ENCODE measurements around the gene FGF13.

The FGF13 gene

DNA sequence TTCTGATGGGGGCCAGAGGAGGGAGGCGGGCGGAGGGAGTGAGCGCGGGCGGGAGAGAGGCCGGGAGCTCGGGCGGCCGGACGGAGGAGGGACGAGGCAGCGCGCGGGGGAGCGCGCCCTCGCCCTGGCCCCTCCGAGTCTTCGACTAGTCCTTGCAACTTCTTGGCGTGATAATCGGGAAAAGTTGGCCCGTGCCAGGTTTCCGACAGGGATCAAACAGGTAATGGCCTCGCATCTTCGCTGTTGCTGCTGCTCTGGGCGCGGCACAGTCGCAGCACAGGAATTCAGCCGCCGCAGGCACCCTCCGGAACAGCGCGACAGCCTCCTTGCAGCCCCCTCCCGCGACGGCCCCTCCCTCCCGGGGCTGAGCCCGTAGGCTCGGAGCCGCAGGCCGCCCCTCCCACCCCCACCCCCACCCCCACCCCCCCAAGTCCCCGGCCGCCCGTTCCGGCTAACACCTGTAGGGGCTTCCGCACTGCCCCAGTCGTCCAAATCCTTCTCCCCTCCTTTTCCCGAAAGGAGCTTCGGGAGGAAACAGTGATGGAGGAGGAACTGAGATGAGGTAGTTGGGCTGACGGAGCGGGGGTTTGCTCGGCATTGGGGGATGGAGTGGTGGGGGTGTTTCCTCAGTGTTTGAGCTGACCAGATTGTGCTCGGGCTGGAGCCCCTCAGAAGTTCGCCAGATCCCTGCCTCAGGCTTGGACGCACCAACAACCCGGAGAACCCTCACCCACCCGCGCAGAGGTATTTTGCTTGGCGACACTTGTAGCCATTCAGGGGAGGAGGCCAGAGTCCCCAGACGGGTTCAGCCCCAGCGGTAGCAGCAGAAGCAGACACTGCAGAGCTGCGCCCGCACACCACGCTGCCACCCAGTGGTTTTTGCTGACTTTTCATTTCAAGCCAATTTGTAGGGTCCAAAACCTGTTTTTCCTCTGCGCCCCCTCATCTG, at the start of gene FGF13:
TSS of gene FGF13 (minus strand) at position 319 of the 949 bp plus-strand sequence. CDS start 714 bp downstream, outside the sequence.
- no peak for DNase-seq (ENCODE audit: low read depth)

DNA sequence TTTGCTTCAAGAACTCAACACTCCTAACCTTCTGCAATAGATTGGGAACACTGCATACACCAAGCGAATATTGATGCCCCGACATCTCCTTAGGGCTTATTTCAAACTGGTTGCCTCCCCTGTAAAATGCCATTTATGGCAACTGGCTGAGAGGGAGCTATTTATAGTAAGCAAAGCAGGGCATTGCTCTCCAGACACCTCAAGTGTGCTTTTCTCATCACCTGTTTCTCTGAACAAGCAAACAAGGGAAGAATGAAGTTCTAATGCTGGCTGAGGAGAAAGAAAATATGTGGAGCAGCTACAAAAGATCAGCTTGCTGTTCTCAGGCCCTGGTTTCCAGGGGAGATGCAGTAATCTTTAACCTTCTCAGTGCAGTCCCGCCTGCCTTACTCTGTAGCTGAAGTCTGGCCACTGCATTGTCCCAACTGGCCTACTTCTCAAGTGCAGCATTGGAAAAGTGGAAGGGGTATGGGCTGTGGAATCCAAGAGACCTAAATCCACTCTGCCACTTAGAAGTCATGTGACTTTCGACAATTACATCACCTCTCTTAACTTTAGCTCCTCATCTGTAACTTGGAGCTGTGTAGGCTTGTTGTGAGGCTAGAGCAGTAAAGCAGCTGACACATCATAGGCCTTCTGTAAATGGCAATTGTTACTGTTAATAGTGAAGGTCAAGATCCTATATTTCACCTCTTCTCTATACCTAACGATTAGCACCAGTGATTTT, 47.9 kb upstream of the FGF13 start:
- no peak for DNase-seq (ENCODE audit: low read depth)

DNA sequence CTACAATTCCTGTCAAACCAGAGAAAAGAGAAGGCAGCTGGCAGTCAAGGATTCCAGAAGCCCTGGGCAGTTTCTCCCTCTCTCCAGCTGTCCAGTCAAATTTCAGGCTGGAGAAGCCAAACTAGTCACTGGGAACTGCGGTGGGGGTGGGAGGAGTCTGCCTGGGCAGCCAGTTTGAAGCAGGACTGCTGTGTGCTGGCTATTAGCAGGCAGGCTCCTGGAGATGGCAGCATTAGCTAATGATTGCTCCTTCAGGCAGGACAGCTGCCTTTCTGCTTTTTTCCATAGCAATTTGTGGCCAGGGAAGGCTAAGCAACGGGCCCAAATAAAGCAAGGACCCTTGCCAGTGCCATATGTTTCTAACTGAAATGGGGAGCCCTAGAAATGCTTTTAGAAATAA, 44.7 kb upstream of the FGF13 start:
- no peak for DNase-seq (ENCODE audit: low read depth)

DNA sequence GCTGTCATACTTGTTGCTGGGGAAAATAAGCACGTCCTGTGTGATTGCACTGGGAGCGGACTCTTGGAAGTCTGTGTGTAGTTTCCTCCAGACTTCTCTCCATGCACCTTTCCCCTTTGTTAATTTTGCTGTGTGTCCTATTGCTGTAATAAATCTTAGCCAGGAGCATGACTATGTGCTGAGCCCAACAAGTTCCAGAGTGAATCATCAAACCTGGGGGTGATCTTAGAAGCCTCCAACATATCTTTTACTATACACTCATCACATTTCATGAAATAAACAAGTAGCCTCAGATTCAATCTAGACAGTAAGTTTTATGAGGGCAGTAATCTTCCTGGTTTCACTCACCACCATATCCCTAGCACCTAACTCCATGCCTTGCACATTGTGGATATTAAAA, 43.3 kb upstream of the FGF13 start:
- DNase-seq (ENCODE audit: low read depth) = no peak

DNA sequence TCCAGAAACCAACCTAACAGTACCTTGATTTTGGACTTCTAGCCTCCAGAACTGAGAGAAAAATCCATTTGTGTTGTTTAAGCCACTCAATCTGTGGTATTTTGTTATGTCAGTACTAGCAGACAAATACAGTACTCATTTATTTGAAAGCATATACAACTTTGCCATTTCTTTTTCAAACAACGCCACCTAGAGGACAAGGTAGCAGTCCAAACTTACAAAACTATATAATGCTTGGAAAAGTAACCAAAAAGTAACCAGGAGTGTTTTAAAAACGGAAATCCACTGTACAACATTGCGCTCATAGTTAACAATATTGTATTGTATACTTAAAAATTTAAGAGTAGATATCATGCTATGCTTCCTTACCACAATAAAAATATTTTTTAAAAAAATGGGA, 37.0 kb upstream of the FGF13 start:
- no peak for DNase-seq (ENCODE audit: low read depth)

DNA sequence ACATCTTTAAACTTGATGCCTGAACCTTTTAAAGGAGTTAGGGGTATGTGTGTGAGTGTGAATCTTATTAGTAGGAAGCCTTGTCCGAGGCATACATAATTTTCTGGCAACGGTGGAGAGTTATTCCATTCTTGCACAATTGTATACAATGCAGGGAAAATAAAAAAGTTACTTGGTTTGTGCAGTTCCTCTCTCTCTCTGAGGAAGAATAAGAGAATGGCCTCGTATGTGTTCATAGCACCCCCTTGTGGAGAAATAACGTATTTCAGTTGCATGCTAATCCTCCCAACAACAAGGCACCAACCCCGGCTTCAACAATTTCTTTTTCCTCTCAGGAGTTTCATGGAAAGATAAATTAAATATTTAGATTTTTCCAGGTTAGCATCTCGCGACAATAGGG, 33.7 kb upstream of the FGF13 start:
- no peak for DNase-seq (ENCODE audit: low read depth)

DNA sequence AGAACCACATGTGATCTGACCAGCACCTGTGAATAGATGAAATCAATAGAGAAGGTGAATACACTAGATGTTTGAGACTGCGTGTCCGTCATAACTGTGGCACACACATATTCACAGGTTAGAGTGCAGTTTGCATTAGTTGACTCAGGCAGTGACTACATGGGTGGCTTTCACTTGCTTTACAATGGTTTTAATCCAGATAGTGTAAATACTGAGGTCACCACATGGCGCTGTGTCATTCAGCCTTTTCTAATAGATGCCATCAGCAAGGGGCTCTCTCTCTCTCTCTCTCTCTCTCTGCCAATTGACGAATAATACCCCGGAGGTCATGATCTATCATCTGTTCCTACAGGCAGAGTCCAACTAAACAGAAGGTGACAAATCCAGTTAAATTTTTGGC, 30.7 kb upstream of the FGF13 start:
- DNase-seq (ENCODE audit: low read depth) = no peak

DNA sequence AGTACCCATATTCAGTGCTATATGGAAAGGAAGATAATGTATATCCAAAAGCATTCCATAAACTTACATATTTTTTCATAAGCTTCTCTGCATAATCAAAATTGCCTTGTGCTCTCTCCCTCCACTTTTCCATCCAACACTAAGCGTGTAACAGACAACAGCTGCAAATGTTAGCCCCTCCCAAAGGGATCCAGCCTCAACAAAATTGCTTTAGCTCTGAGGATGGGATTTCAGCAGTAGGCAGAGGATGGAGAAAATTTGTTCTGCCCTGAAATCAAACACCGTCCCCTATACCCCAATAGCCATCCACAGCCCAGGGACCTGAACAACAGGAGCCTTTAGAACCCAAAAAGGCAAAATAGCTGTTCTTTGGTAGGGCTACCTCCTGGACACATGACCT, 28.8 kb upstream of the FGF13 start:
- DNase-seq (ENCODE audit: low read depth) = no peak

DNA sequence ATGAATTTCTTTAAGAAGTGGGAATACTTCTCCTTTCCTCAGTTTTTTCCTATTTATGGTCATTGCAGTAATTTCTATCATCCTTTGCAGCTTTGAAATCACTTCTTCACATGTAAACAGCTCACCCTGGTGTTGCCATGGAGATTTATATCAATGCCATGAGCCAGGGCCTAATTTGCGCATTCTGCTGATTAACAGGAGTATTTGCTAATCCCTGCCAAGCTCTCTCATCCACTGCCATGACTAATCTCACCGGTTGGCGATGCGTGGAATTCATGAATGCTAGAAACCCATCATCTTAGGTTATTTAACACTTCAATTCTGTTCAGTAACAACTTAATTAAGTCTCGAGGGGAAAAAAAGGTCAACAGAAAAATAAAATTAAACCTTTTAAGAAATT, 11.8 kb upstream of the FGF13 start:
- DNase-seq (ENCODE audit: low read depth) = no peak

DNA sequence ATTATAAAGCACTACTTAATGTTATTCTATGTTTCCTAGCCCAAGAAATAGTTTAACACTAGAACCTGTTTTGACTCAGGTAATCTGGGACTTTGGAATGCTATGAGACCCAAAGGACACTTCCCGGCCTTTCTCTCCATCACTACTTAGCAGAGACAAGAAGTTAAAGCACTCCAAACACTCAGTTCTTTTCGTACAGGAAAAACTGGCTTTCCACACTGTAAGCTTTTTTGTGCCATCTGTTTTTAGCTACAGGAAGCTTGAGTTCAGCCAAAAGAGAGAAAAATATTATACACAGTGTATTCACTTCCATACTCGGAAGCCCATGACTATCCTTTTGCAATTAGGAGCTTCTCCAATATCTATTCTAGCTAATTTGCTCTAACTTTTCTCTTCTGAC, 7.9 kb upstream of the FGF13 start:
- no peak for DNase-seq (ENCODE audit: low read depth)

DNA sequence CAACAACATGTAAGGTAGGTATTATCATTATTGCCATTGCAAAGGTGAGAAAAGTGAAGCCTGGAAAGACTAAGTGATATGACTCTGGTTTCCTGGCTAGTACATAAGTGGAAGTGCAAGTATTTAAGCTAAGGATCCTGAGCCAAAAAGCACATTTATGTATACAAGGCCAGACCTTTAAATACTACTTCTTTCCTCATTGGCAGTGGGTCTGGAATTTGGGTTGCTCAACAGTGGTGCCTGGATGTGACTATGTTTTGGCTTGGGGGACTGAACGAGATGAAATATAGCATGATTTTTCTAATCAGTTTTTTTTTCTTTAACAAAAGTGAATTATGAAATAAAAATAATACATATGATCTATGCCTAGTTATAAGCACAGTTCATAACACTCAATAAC, 7.4 kb upstream of the FGF13 start:
- DNase-seq (ENCODE audit: low read depth) = no peak

DNA sequence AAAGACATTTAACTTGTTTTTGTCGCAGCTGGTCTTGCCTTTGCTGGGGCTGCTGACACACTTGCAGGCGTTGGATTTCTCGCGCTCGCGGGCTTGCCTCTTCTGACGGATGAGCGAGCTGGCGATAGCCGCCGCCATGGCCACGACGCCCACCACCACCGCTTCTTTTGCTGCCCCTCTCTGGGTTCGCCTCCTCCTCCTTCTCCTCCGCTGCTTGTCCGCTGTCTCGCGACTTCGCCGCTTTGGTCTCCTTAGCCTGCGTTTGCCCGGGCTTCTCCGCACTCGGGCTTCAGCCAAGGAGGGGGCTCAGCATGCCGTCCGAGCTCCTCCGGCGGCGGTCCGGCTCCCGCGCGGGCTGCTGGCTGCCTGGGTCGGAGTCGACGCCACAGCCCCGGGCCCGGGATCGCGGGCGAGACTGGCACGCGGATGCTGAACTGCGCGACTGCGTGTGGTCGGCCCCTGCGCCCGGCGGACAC, 613 bp downstream of the FGF13 start:
- no peak for DNase-seq (ENCODE audit: low read depth)

DNA sequence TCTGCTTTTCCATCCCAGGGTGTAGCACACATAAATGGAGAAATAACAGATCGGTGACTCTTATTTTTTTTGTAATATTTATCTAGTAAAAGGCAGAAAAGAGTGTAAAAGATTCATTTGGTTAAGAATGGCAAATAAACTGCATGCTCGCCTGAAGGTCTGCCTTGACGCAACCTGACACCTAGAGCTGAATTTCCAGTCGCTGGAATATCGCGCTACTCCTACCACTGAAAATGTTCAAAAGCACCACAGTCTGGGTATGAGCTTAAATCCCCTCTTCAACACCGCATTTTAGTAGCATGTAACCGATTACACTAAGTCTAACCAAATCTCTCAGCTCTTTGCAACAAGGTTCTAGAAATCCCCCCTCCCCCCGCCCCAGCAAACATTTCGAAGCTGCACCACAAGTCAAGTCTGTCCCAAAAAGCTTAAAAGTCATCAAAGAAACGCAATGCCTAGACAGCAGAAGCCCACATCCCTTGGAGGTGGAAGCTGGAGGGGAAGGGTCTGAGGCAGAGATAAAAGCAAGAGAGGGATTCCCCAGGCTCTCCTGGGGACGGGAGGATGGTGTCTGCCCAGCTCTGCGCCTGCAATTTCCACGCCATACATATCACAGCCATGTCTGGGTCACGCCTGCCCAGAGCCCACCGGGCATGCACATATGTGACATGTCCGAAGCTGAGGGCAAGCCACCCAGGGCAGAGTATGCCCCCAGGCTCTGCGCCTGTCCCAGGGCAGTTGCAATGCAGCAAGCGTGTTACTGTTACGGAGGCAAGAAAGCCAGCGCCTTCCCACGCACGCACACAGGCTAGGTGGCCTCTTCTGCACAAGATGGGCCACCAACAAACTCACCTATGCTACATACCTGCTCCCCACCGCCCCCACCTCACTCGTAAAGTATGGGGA, 1.4 kb downstream of the FGF13 start:
- DNase-seq (ENCODE audit: low read depth) = no peak

DNA sequence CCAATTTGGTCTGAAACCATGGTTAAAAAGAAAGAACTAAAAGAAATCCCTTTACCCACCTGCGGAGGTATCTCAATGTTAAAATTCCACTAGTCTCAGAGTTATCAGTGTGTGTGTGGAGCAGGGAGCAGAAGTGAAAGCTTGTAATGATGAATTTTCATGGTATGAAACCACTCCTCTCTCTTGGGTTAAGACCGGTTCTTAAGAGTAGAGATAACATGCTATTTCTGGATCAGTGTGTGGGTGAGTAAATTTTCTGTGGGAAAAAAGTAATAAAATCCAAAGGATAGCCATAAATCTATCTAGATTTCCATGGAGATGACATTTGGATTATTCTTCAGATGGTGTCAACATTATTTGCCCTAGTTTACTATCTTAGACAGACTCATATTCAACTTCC, 3.2 kb downstream of the FGF13 start:
- DNase-seq (ENCODE audit: low read depth) = no peak

DNA sequence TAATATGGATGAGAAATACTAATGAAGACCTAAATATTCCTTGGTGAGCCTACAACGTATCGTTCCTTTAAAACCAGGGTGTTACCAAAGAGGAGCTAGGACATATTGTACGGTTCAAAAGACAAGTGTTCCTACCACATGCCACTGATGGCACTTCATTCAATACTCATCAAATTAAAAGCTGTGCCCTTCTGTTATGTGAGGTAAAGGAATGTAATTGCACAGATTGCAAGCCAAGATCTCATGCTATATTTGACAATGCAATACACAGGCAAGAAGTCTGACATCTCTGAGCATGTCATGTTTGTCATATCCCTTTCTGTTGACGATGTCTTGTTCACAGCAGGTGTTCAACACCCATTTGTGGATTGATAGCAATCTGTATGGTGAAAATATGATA, 6.9 kb downstream of the FGF13 start:
- DNase-seq (ENCODE audit: low read depth) = no peak

DNA sequence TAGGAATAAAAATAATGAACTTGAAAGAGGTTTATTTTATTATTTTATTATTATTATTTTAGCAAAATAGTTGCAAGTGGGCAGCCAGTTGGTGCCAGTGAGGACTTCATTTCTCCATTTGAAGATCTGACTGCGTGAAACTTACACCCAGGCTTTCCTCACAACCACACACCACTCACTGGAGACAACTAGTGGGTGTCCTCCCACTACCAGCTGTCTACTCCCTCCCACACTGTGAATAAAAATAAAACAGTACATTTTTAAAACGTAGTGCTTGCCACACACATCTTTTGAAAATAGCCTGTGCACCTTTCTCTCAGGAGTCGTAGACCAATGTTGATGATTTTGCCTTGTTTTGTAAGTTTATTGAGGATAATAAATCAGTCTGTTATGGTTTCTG, 7.4 kb downstream of the FGF13 start:
- DNase-seq (ENCODE audit: low read depth) = no peak

DNA sequence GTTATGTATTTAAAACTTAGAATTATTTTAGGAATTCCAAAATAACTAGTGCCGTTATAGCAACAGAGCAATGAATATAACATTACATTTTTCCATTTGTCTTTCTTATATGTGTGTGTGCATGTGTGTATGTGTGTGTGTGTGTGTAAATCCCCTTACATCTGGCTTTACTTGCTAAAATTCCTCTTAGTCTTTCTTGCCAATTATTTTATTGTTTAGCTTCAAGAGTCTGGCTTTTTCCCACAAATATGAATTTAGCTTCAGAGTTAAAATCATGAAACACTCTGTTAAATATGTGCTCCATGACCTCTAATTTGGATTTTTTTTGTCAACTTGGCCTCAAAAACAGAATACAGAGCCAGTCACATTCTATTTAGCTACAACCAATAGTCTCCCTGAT, 18.9 kb downstream of the FGF13 start:
- DNase-seq (ENCODE audit: low read depth) = no peak

DNA sequence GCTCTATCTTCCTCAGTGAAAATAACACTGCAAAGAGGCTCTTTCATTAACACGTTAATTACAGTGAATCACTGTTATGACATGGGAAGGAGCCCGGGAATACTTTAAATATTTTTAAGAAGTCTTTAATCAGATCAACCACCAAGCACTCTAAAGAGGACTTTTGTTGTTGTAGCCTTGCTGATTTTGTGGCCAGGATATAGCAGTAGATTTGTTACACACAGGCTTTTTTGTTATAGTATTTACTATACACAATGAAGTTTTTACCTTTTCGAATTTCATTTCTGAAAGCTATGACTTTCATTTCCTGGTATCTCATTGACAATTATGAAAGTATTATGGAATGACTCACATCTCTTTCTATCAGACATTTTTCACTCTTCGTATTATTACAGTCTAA, 20.3 kb downstream of the FGF13 start:
- no peak for DNase-seq (ENCODE audit: low read depth)

DNA sequence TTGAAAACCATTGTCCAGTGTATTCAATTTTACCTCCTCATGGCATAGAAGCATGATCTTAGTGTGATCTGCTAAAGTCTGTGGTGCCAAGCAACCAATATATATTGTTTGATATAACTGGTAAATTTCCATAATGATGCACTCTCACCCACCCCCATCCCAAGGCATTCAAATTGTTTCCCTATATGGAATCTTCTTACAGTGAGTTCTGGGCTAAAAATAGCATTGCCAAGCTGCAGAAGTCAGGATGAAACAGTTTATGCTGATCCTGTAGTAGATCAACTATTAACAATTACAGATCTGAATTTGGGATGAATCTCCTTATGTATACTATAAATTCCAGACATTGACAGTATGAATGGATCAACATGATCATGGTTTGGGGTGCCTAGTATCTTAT, 20.9 kb downstream of the FGF13 start:
- DNase-seq (ENCODE audit: low read depth) = no peak

DNA sequence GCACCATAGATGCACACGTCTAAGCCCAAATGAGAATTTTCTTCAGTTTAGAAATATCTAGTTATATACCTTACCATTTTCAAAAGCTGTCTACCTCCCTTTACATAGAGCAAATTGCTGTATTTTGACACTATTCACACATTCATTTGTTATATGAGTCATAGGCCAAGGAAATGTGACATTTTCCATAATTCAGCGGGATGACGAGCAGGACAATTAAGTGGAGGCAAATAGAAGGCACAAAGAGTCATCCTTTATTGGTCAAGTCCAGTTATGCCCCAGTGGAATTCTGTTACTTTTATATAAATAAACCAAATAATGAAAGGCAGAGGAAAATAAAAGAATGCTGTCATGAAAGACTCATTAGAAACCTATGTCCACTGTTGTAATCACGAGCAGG, 27.9 kb downstream of the FGF13 start:
- no peak for DNase-seq (ENCODE audit: low read depth)

DNA sequence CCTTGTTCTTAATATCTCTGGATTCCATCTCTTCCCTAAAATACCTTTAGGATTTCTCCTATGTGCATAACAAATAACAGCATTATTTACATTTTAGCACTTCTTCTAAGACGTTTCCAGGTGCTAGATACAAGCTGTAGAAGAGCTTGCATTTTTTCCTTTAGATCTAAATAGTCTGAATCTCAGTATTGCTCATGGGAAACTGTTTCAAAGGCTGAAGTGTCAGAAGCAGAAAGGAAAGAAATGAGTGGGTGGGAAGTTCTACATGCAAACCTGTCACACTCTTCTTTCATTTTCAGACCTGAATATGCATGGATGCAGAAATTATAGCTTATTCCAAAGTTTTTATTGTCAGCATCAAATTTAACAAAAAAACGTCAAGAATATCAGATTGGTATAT, 41.8 kb downstream of the FGF13 start:
- no peak for DNase-seq (ENCODE audit: low read depth)

DNA sequence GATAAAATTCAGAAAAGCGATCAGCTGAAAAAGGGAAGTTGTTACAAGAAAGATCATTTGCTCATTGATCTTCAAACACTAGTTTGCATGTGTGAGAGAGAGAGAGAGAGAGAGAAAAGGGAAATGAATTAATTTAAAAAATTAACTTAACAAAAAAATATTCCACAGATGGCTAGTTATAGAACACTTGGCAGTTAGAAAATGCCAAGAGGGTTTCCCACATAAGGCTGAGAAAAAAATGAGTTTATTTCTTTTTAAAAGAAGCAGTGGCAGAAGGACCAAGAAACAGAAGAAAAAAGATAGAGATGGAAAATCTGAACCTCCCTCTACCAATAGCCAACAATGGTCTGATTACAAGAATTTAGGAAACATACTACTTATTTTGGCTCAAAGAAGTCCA, 47.1 kb downstream of the FGF13 start:
- no peak for DNase-seq (ENCODE audit: low read depth)

Measured in activated T-helper 1 cell treated with Interleukin-2 at 50 U/mL for 16 hours (primary cell).